ENCODE results near the gene SMAD7.

DNA sequence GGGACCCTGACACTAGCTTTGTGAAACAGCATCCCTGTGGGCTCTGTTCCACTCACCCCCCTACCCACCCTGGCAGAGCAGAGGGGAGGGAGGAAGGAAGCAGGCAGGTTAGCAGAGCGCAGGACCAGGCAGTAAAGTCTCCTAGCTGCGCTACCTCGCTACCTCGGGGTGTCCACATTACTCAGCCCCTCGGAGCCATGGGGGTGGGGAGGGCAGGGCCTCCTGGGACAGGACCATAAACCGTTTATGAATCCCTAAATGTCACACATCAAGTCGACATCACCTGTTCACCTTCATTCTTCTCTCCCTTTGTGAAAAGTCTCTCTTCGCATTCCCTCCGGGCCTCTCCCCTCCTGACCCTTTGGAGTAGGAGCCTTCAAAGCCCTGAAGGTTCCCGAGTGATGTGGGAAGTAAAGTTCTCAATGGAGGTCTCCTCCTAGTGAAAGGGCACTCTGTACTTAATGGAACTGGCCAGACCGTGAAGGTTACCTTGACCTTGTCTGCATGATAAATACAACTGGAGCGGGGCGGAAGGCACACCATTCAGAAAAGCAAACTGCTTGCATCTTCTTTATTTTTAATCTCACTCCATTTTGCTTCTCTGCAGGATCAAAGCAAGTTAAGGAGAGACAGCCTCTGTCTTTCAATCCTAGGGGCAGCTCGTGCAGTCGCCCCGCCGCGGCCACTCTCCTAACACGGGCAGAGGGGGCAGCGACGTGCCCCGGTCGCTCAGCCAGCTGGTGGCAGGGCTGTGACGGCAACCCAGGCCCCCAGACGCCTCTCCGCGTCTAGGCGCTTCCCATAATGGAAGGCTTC, 23.7 kb upstream of the SMAD7 start:
- TF ChIP-seq, protein P1, sequence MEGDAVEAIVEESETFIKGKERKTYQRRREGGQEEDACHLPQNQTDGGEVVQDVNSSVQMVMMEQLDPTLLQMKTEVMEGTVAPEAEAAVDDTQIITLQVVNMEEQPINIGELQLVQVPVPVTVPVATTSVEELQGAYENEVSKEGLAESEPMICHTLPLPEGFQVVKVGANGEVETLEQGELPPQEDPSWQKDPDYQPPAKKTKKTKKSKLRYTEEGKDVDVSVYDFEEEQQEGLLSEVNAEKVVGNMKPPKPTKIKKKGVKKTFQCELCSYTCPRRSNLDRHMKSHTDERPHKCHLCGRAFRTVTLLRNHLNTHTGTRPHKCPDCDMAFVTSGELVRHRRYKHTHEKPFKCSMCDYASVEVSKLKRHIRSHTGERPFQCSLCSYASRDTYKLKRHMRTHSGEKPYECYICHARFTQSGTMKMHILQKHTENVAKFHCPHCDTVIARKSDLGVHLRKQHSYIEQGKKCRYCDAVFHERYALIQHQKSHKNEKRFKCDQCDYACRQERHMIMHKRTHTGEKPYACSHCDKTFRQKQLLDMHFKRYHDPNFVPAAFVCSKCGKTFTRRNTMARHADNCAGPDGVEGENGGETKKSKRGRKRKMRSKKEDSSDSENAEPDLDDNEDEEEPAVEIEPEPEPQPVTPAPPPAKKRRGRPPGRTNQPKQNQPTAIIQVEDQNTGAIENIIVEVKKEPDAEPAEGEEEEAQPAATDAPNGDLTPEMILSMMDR (IDR thresholded peaks at IDR 0.05): no peak
- TF ChIP-seq POLR2AphosphoS5 (IDR thresholded peaks at IDR 0.05) (no peak), POLR2A (IDR thresholded peaks at IDR 0.05; ENCODE audit: low read depth) (no peak), EP300 (IDR thresholded peaks at IDR 0.05) (no peak)

Measured in esophagus muscularis mucosa (tissue), 4 donors.